ENCODE results near the gene BASP1. TPM values are rescaled to one million over a fixed set of nuclear protein-coding genes. Genes with fewer than 3 reads are reported as not detected.
"Not testable (repeated sequence)": the region's sequence is repeated elsewhere in the genome, so short reads cannot be mapped to it uniquely, and the experiment has no call there.

BASP1 gene
- total RNA-seq, 4 donors from 2014 or later: 22.1 to 37.1 (median 26.8) TPM

GRCh38 chr5:17305964-17306725, 88.7 kb downstream of the BASP1 start:
- no peak overlapping the region for H3K4me3 ChIP-seq (ENCODE audit: low read depth, poor library complexity, severe bottlenecking)
- intact Hi-C loops (cut with DNase I; ENCODE audit: low total_unique reads): no loop called here
- WGBS, 2 donors: 37 to 55% methylated on average over 9 to 14 of the region's 14 CpGs
- TF ChIP-seq, protein P1, sequence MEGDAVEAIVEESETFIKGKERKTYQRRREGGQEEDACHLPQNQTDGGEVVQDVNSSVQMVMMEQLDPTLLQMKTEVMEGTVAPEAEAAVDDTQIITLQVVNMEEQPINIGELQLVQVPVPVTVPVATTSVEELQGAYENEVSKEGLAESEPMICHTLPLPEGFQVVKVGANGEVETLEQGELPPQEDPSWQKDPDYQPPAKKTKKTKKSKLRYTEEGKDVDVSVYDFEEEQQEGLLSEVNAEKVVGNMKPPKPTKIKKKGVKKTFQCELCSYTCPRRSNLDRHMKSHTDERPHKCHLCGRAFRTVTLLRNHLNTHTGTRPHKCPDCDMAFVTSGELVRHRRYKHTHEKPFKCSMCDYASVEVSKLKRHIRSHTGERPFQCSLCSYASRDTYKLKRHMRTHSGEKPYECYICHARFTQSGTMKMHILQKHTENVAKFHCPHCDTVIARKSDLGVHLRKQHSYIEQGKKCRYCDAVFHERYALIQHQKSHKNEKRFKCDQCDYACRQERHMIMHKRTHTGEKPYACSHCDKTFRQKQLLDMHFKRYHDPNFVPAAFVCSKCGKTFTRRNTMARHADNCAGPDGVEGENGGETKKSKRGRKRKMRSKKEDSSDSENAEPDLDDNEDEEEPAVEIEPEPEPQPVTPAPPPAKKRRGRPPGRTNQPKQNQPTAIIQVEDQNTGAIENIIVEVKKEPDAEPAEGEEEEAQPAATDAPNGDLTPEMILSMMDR (IDR thresholded peaks at IDR 0.05): no peak
- TF ChIP-seq POLR2A (IDR thresholded peaks at IDR 0.05): no peak
- peak in 1 of 2 donors; percentile 43 for DNase-seq (ENCODE audit: low spot score in 2 of 2)

GRCh38 chr5:17306726-17307091, 89.3 kb downstream of the BASP1 start:
- intact Hi-C loops (cut with DNase I; ENCODE audit: low total_unique reads): no loop called here
- TF ChIP-seq, protein P1 (IDR thresholded peaks at IDR 0.05): no peak
- H3K4me3 ChIP-seq (ENCODE audit: low read depth, poor library complexity, severe bottlenecking): no peak overlapping the region
- DNase-seq (ENCODE audit: low spot score in 2 of 2): no peak
- 89 to 92% methylated on average over 14 of the region's 14 CpGs for WGBS, 2 donors

GRCh38 chr5:17307440-17307839, 90.0 kb downstream of the BASP1 start:
- 91 to 96% methylated on average over 4 of the region's 4 CpGs for WGBS, 2 donors
- DNase-seq (ENCODE audit: low spot score in 2 of 2); H3K4me3 ChIP-seq (ENCODE audit: low read depth, poor library complexity, severe bottlenecking); intact Hi-C loops (cut with DNase I; ENCODE audit: low total_unique reads): not testable (repeated sequence)

GRCh38 chr5:17308326-17309065, 91.1 kb downstream of the BASP1 start:
- no peak overlapping the region for H3K4me3 ChIP-seq (ENCODE audit: low read depth, poor library complexity, severe bottlenecking)
- intact Hi-C loops (cut with DNase I; ENCODE audit: low total_unique reads): no loop called here
- no peak for DNase-seq (ENCODE audit: low spot score in 2 of 2)
- 92 to 94% methylated on average over 9 of the region's 9 CpGs for WGBS, 2 donors
- TF ChIP-seq POLR2A (IDR thresholded peaks at IDR 0.05): no peak
- TF ChIP-seq, protein P1 (IDR thresholded peaks at IDR 0.05): no peak

GRCh38 chr5:17309462-17309861, 92.0 kb downstream of the BASP1 start:
- H3K4me3 ChIP-seq (ENCODE audit: low read depth, poor library complexity, severe bottlenecking): no peak overlapping the region
- TF ChIP-seq, protein P1 (IDR thresholded peaks at IDR 0.05): no peak
- no peak for TF ChIP-seq POLR2A (IDR thresholded peaks at IDR 0.05)
- DNase-seq (ENCODE audit: low spot score in 2 of 2): no peak
- WGBS, 2 donors: 89 to 97% methylated on average over 3 of the region's 3 CpGs
- intact Hi-C loops (cut with DNase I; ENCODE audit: low total_unique reads): no loop called here

DNA sequence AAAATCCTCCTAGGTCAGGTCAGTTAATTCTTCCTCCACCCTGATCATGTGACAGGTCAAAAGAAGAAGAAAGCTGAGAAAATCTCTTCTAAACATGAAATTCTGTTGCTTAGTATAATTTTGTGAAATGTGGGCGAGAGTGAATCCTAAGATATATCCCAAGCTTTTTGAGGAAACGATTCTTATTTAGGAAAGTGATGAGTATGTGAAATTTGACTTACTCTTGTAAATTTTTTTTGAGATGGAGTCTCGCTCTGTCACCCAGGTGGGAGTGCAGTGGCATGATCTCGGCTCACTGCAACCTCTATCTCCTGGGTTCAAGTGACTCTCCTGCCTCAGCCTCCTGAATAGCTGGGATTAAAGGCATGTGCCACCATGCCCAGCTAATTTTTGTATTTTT, 93.1 kb downstream of the BASP1 start:
- H3K4me3 ChIP-seq (ENCODE audit: low read depth, poor library complexity, severe bottlenecking); intact Hi-C loops (cut with DNase I; ENCODE audit: low total_unique reads); DNase-seq (ENCODE audit: low spot score in 2 of 2): not testable (repeated sequence)
- WGBS, 2 donors: 89 to 94% methylated on average over 4 of the region's 4 CpGs

GRCh38 chr5:17311811-17312210, 94.4 kb downstream of the BASP1 start:
- intact Hi-C loops (cut with DNase I; ENCODE audit: low total_unique reads); DNase-seq (ENCODE audit: low spot score in 2 of 2); H3K4me3 ChIP-seq (ENCODE audit: low read depth, poor library complexity, severe bottlenecking): not testable (repeated sequence)
- 94 to 97% methylated on average over 12 to 23 of the region's 31 CpGs for WGBS, 2 donors
